ENCODE results near the gene GGCX. TPM values are rescaled to one million over a fixed set of nuclear protein-coding genes. Genes with fewer than 3 reads are reported as not detected.

The GGCX gene
- total and polyA plus RNA-seq, 2 of the 13 experiments (the other 11 are each of a cell fraction or from before 2014, with no cell fraction given) = 72.5 to 103 TPM

GRCh38 chr2:85601771-85602475 is 40.6 kb upstream of the GGCX start (continued):
- TF ChIP-seq, protein P1, sequence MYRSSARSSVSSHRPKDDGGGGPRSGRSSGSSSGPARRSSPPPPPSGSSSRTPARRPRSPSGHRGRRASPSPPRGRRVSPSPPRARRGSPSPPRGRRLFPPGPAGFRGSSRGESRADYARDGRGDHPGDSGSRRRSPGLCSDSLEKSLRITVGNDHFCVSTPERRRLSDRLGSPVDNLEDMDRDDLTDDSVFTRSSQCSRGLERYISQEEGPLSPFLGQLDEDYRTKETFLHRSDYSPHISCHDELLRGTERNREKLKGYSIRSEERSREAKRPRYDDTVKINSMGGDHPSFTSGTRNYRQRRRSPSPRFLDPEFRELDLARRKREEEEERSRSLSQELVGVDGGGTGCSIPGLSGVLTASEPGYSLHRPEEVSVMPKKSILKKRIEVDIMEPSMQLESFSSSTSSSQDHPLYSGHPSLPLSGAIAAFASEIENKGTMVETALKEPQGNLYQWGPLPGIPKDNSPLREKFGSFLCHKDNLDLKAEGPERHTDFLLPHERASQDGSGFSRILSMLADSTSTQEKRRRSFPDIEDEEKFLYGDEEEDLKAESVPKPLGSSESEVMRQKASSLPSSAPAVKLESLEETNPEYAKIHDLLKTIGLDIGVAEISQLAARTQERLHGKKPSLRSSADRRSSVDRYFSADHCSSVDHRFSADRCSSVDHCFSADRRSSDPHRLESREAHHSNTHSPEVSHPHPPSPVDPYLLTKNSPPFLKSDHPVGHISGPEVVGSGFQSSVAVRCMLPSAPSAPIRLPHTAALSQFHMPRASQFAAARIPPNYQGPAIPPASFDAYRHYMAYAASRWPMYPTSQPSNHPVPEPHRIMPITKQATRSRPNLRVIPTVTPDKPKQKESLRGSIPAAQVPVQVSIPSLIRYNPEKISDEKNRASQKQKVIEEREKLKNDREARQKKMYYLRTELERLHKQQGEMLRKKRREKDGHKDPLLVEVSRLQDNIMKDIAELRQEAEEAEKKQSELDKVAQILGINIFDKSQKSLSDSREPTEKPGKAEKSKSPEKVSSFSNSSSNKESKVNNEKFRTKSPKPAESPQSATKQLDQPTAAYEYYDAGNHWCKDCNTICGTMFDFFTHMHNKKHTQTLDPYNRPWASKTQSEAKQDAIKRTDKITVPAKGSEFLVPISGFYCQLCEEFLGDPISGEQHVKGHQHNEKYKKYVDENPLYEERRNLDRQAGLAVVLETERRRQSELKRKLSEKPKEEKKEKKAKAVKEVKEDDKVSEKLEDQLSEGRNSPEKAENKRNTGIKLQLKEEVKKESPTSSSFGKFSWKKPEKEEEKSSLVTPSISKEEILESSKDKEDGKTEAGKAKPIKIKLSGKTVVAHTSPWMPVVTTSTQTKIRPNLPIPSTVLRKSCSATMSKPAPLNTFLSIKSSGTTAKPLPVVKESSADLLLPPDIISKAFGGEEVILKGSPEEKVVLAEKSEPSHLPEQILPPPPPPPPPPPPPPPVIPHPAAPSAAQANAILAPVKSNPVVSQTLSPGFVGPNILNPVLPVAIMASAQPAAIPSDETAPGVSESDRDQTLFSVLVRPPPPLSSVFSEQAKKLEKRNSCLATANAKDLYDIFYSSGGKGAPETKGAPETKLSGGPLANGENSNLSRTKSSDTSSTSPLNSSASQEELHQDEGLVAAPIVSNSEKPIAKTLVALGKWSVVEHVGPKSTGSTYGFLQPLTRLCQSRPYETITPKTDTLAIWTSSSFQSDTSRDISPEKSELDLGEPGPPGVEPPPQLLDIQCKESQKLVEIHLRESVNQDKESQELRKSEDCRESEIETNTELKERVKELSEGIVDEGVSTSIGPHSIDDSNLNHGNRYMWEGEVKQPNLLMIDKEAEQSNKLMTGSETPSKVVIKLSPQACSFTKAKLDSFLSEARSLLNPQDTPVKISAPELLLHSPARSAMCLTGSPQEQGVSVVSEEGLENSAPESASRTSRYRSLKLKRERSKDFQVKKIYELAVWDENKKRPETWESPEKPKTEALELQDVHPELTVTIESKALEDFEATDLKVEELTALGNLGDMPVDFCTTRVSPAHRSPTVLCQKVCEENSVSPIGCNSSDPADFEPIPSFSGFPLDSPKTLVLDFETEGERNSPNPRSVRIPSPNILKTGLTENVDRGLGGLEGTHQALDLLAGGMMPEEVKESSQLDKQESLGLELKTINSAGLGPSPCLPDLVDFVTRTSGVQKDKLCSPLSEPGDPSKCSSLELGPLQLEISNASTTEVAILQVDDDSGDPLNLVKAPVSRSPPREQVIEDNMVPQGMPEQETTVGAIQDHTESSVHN (CRISPR knock-in tag; IDR thresholded peaks at IDR 0.05) = no peak
- no peak for TF ChIP-seq CCAR2 (optimal IDR thresholded peaks at IDR 0.05; ENCODE audit: low read depth, low read length)
- TF ChIP-seq ZNF3 (CRISPR knock-in tag; IDR thresholded peaks at IDR 0.05) = no peak
- no peak for TF ChIP-seq KDM1A (CRISPR knock-in tag; IDR thresholded peaks at IDR 0.05)
- TF ChIP-seq RNF219 (CRISPR knock-in tag; IDR thresholded peaks at IDR 0.05) = no peak; the same call in 1 of the 2 replicates
- TF ChIP-seq ZNF776 (CRISPR knock-in tag; IDR thresholded peaks at IDR 0.05) = 0 out of 2 replicates have a peak, but pooled peaks have one; percentile 4
- no peak for TF ChIP-seq HHEX (CRISPR knock-in tag; IDR thresholded peaks at IDR 0.05)
- TF ChIP-seq U2AF1 (optimal IDR thresholded peaks at IDR 0.05; ENCODE audit: low read depth, low read length) = no peak
- no peak for TF ChIP-seq SP5 (CRISPR knock-in tag; IDR thresholded peaks at IDR 0.05; ENCODE audit: borderline replicate concordance, low read depth)
- no peak; the same call in 1 of the 2 replicates for TF ChIP-seq ZNF101 (CRISPR knock-in tag; IDR thresholded peaks at IDR 0.05; ENCODE audit: borderline replicate concordance, low read depth)
- TF ChIP-seq ZNF761 (CRISPR knock-in tag; conservative IDR thresholded peaks at IDR 0.05) = no peak
- TF ChIP-seq, protein P2, sequence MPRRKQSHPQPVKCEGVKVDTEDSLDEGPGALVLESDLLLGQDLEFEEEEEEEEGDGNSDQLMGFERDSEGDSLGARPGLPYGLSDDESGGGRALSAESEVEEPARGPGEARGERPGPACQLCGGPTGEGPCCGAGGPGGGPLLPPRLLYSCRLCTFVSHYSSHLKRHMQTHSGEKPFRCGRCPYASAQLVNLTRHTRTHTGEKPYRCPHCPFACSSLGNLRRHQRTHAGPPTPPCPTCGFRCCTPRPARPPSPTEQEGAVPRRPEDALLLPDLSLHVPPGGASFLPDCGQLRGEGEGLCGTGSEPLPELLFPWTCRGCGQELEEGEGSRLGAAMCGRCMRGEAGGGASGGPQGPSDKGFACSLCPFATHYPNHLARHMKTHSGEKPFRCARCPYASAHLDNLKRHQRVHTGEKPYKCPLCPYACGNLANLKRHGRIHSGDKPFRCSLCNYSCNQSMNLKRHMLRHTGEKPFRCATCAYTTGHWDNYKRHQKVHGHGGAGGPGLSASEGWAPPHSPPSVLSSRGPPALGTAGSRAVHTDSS (CRISPR knock-in tag; conservative IDR thresholded peaks at IDR 0.05) = no peak
- TF ChIP-seq ZFX (CRISPR knock-in tag; IDR thresholded peaks at IDR 0.05; ENCODE audit: low read depth) = no peak
- TF ChIP-seq ZNF251 (CRISPR knock-in tag; IDR thresholded peaks at IDR 0.05) = no peak
- no peak for TF ChIP-seq PRPF4 (IDR thresholded peaks at IDR 0.05; ENCODE audit: low read depth, low read length, poor library complexity, severe bottlenecking)
- no peak for TF ChIP-seq ZSCAN31 (CRISPR knock-in tag; IDR thresholded peaks at IDR 0.05; ENCODE audit: low read depth)
- TF ChIP-seq STAG1 (CRISPR knock-in tag; IDR thresholded peaks at IDR 0.05) = no peak; the same call in 1 of the 2 replicates
- no peak for TF ChIP-seq PHB2 (IDR thresholded peaks at IDR 0.05; ENCODE audit: partially characterized antibody)
- no peak for TF ChIP-seq GTF2F1 (IDR thresholded peaks at IDR 0.05; ENCODE audit: low read length)

Data from HepG2 (cell line).